HS-27A (cell line): ENCODE data around the gene SLC34A2.
"Not testable (repeated sequence)": the region's sequence is repeated elsewhere in the genome, so short reads cannot be mapped to it uniquely, and the experiment has no call there.

Source experiments
- DNase-seq: peaks from one replicate; pipeline ENCODE4 v3.0.0-alpha.2; 2012; ENCODE audit warnings: low read depth, missing footprints

SLC34A2 gene

GRCh38 chr4:25661441-25661840, 5.8 kb downstream of the SLC34A2 start:
- not testable (repeated sequence) for DNase-seq

- no peak for DNase-seq
Measured at GRCh38 chr4:25662306-25662705, 6.7 kb downstream of the SLC34A2 start.

GRCh38 chr4:25663781-25664180, 8.1 kb downstream of the SLC34A2 start:
- no peak for DNase-seq

- no peak for DNase-seq
Measured at GRCh38 chr4:25666031-25666630, 10.5 kb downstream of the SLC34A2 start.

- DNase-seq = no peak
Measured at GRCh38 chr4:25667931-25668557, 12.4 kb downstream of the SLC34A2 start.

GRCh38 chr4:25670991-25671390, 15.3 kb downstream of the SLC34A2 start:
- DNase-seq = no peak

GRCh38 chr4:25672756-25673155, 17.1 kb downstream of the SLC34A2 start:
- DNase-seq = no peak

GRCh38 chr4:25674386-25674785, 18.7 kb downstream of the SLC34A2 start:
- DNase-seq = no peak

GRCh38 chr4:25676221-25676620, 20.6 kb downstream of the SLC34A2 start:
- DNase-seq = no peak

GRCh38 chr4:25677157-25677556, 21.5 kb downstream of the SLC34A2 start:
- DNase-seq = no peak

- no peak for DNase-seq
Measured at GRCh38 chr4:25677943-25678342, 22.3 kb downstream of the SLC34A2 start.

GRCh38 chr4:25687773-25688172, 32.1 kb downstream of the SLC34A2 start:
- DNase-seq = no peak

- DNase-seq = no peak
Measured at GRCh38 chr4:25694466-25694865, 38.8 kb downstream of the SLC34A2 start.

- no peak for DNase-seq
Measured at GRCh38 chr4:25696409-25696808, 40.8 kb downstream of the SLC34A2 start.

- DNase-seq = no peak
Measured at GRCh38 chr4:25697516-25697915, 41.9 kb downstream of the SLC34A2 start.

GRCh38 chr4:25700661-25701060, 45.0 kb downstream of the SLC34A2 start:
- DNase-seq = no peak

GRCh38 chr4:25702848-25703247, 47.2 kb downstream of the SLC34A2 start:
- DNase-seq = no peak

- DNase-seq = no peak
Measured at GRCh38 chr4:25703731-25704388, 48.2 kb downstream of the SLC34A2 start.

- no peak for DNase-seq
Measured at GRCh38 chr4:25704516-25704915, 48.9 kb downstream of the SLC34A2 start.

GRCh38 chr4:25710637-25711036, 55.0 kb downstream of the SLC34A2 start:
- no peak for DNase-seq

GRCh38 chr4:25712611-25713010, 57.0 kb downstream of the SLC34A2 start:
- no peak for DNase-seq

- DNase-seq = no peak
Measured at GRCh38 chr4:25713812-25714211, 58.2 kb downstream of the SLC34A2 start.

GRCh38 chr4:25722964-25723363, 67.3 kb downstream of the SLC34A2 start:
- DNase-seq = no peak

GRCh38 chr4:25723409-25723808, 67.8 kb downstream of the SLC34A2 start:
- no peak for DNase-seq
